ENCODE results near the gene RTN4R.
A peak's percentile ranks its signal among the peaks of the same experiment; 100 is the strongest.
"Not testable (repeated sequence)": the region's sequence is repeated elsewhere in the genome, so short reads cannot be mapped to it uniquely, and the experiment has no call there.

Gene RTN4R

GRCh38 chr22:20285473-20286311, 17.6 kb upstream of the RTN4R start:
- H3K4me3 ChIP-seq, H3K36me3 ChIP-seq, H3K9me3 ChIP-seq, H3K4me1 ChIP-seq, H3K27ac ChIP-seq: not testable (repeated sequence)
- intact Hi-C loops (cut with DNase I; ENCODE audit: low total_unique reads) = loop anchor here (1.0 kb wide), 1 partner anchor 128 kb away; no protein-coding TSS in a partner anchor
- peak; percentile 41 to 85 for TF ChIP-seq CTCF (IDR thresholded peaks at IDR 0.05)
- peak; percentile 69 to 84 for DNase-seq
- H3K27me3 ChIP-seq = peaks cover 0 to 29% of the 10 kb centered on the region in 2 donors

GRCh38 chr22:20284471-20285086, 16.5 kb upstream of the RTN4R start:
- DNase-seq = no peak
- intact Hi-C loops (cut with DNase I; ENCODE audit: low total_unique reads) = loop anchor here (1.0 kb wide), 1 partner anchor 127 kb away; no protein-coding TSS in a partner anchor
- Histone ChIP-seq H3K27ac (no peak overlapping the region), H3K36me3 (no peaks in the 10 kb centered on the region), H3K9me3 (no peaks in the 10 kb centered on the region), H3K4me1 (no peaks in the 10 kb centered on the region), H3K27me3 (peaks cover 0 to 18% of the 10 kb centered on the region in 2 donors), H3K4me3 (no peak overlapping the region)
- TF ChIP-seq CTCF (IDR thresholded peaks at IDR 0.05) = no peak

GRCh38 chr22:20283674-20284066, 15.6 kb upstream of the RTN4R start:
- H3K4me3 ChIP-seq = no peak overlapping the region
- intact Hi-C loops (cut with DNase I; ENCODE audit: low total_unique reads) = no loop called here
- no peak for DNase-seq
- H3K4me1 ChIP-seq = no peaks in the 10 kb centered on the region
- no peak for TF ChIP-seq CTCF (IDR thresholded peaks at IDR 0.05)
- peaks cover 0 to 15% of the 10 kb centered on the region in 2 donors for H3K27me3 ChIP-seq
- no peaks in the 10 kb centered on the region for H3K9me3 ChIP-seq
- H3K36me3 ChIP-seq = no peaks in the 10 kb centered on the region
- H3K27ac ChIP-seq = no peak overlapping the region

- H3K27me3 ChIP-seq = peaks cover 0 to 15% of the 10 kb centered on the region in 2 donors
- DNase-seq = no peak
- no peak overlapping the region for H3K27ac ChIP-seq
- H3K9me3 ChIP-seq = no peaks in the 10 kb centered on the region
- intact Hi-C loops (cut with DNase I; ENCODE audit: low total_unique reads) = no loop called here
- no peaks in the 10 kb centered on the region for H3K36me3 ChIP-seq
- H3K4me3 ChIP-seq = no peak overlapping the region
- H3K4me1 ChIP-seq = no peaks in the 10 kb centered on the region
- TF ChIP-seq CTCF (IDR thresholded peaks at IDR 0.05) = no peak
Observed at GRCh38 chr22:20282901-20283673, 15.0 kb upstream of the RTN4R start.

- Histone ChIP-seq H3K9me3 (no peaks in the 10 kb centered on the region), H3K27me3 (peaks cover 0 to 15% of the 10 kb centered on the region in 2 donors), H3K4me3 (no peak overlapping the region), H3K4me1 (no peaks in the 10 kb centered on the region), H3K27ac (no peak overlapping the region), H3K36me3 (no peaks in the 10 kb centered on the region)
- TF ChIP-seq CTCF (IDR thresholded peaks at IDR 0.05) = no peak
- DNase-seq = no peak
- intact Hi-C loops (cut with DNase I; ENCODE audit: low total_unique reads) = no loop called here
Observed at GRCh38 chr22:20281891-20282290, 13.8 kb upstream of the RTN4R start.

GRCh38 chr22:20281473-20281872, 13.4 kb upstream of the RTN4R start:
- H3K4me1 ChIP-seq; H3K36me3 ChIP-seq; H3K27ac ChIP-seq; DNase-seq; H3K9me3 ChIP-seq; H3K4me3 ChIP-seq; intact Hi-C loops (cut with DNase I; ENCODE audit: low total_unique reads): not testable (repeated sequence)
- H3K27me3 ChIP-seq = peaks cover 0 to 15% of the 10 kb centered on the region in 2 donors
